Hepatocyte (in vitro differentiated cells): ENCODE results near the gene HNF1B.

Source experiments
- EZH2 ChIP-seq: fragments of 200-600 bp; sonication (generic); IDR thresholded peaks from 2 replicates; pipeline ENCODE4 v1.6.1; 2016; ENCODE audit warnings: antibody characterized with exemption, mild to moderate bottlenecking, borderline replicate concordance
- EZH2phosphoT487 ChIP-seq: fragments of 200-600 bp; sonication (generic); IDR thresholded peaks from one replicate; pipeline ENCODE4 v1.6.1; 2018; ENCODE audit warnings: antibody characterized with exemption, mild to moderate bottlenecking, low read depth, moderate library complexity; ENCODE audit not compliant: unreplicated experiment, severe bottlenecking
- TF ChIP-seq, protein P1 (sequence below): fragments of 200-600 bp; sonication (generic); IDR thresholded peaks from 2 replicates; pipeline ENCODE4 v1.5.1; 2016; ENCODE audit warnings: antibody characterized with exemption, mild to moderate bottlenecking; ENCODE audit not compliant: poor library complexity

DNA sequence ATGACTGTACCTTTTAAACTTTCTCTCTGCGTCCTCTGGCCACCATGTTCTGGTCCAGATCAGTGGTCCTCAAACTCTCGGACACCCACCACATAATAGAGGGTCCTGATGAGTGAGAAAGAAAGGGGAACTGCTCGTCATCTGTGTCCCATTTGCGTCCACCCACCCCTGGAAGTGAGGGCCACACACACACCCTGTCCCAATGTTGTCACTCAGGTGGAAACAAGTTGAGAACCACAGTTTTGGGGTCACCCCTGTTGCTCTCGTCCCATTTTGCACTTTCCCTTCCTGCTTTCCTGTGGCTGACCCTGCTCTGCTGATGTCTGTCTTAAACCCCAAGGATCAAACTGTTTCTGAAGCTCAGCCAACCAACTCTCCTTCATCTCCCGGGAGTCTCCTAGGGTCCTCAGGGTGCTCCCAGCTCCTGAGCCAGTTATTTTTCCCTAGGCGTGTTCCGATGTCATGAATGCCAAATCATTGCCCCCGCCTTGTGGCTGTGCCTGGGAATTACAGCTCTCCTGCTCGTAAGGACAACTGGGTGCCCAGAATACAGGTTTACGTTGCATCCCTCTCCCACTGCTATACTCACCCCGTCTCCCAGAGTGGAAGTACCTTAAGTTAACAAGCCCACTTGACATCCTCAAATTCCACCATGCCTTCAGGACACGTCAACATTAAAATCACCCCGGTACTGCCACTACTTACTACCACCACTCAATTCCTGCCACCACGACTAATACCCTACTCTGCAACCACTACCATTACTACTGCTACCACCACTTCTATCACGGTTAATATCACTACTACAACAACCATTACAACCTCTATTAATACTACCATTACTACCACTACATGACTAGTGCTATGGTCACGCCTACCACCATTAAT is 26.0 kb upstream of the HNF1B start:
- TF ChIP-seq EZH2phosphoT487 (no peak), EZH2 (no peak)
- TF ChIP-seq, protein P1, sequence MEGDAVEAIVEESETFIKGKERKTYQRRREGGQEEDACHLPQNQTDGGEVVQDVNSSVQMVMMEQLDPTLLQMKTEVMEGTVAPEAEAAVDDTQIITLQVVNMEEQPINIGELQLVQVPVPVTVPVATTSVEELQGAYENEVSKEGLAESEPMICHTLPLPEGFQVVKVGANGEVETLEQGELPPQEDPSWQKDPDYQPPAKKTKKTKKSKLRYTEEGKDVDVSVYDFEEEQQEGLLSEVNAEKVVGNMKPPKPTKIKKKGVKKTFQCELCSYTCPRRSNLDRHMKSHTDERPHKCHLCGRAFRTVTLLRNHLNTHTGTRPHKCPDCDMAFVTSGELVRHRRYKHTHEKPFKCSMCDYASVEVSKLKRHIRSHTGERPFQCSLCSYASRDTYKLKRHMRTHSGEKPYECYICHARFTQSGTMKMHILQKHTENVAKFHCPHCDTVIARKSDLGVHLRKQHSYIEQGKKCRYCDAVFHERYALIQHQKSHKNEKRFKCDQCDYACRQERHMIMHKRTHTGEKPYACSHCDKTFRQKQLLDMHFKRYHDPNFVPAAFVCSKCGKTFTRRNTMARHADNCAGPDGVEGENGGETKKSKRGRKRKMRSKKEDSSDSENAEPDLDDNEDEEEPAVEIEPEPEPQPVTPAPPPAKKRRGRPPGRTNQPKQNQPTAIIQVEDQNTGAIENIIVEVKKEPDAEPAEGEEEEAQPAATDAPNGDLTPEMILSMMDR, result peak; percentile 57
